Esophagus squamous epithelium (tissue), 4 donors: ENCODE data around the gene BIN1.

Experiments
- CTCF ChIP-seq, 6 experiments: fragments of 450-650 bp in 4 of 6; fragments of 200-600 bp in 2 of 6; sonication (generic) in 2 of 6; IDR thresholded peaks; one replicate each; pipeline ENCODE4 v1.5.1; 2016 to 2019; ENCODE audit warnings: antibody characterized with exemption in 6 of 6, mild to moderate bottlenecking in 4 of 6, moderate library complexity in 4 of 6
- POLR2A ChIP-seq, 4 donors: fragments of 450-650 bp; IDR thresholded peaks; one replicate each; pipeline ENCODE4 v1.6.1; 2017; ENCODE audit warnings: antibody characterized with exemption in 4 of 4, mild to moderate bottlenecking in 4 of 4, moderate library complexity in 3 of 4

DNA sequence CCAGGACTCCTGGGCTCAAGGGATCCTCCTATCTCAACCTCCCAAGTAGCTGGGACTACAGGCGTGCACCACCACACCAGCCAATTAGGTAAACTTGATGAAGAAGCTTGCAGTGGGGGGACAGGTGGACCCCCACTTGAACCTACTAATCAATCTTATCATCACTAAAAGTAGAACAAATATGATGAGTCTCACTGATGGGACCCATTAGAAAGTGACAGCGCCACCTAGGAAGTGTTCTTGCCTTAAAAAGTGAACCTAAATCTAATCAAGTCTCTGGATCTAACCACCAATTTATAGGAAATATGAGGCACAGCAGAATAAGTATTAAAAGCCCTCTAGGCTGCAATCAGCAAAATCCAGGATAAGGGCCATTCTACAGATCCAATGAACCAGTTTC lies 79.2 kb downstream of the BIN1 start:
- TF ChIP-seq POLR2A (IDR thresholded peaks at IDR 0.05) = no peak
- no peak for TF ChIP-seq CTCF (IDR thresholded peaks at IDR 0.05)
